Measurements from ENCODE around the gene TPST1. TPM values are rescaled to one million over a fixed set of nuclear protein-coding genes. Genes with fewer than 3 reads are reported as not detected.
A peak's percentile ranks its signal among the peaks of the same experiment; 100 is the strongest.

Gene TPST1
- total RNA-seq, 1 experiment from 2014 or later = 15.0 TPM

GRCh38 chr7:66233638-66234037, 28.5 kb downstream of the TPST1 start (continued):
- no peak for TF ChIP-seq ZNF512 (CRISPR knock-in tag; IDR thresholded peaks at IDR 0.05; ENCODE audit: borderline replicate concordance)
- TF ChIP-seq GRHL2 (CRISPR knock-in tag; IDR thresholded peaks at IDR 0.05; ENCODE audit: insufficient replicate concordance, severe bottlenecking) = no peak
- no peak for TF ChIP-seq FOXP1 (CRISPR knock-in tag; IDR thresholded peaks at IDR 0.05; ENCODE audit: borderline replicate concordance)
- TF ChIP-seq PREB (CRISPR knock-in tag; IDR thresholded peaks at IDR 0.05; ENCODE audit: borderline replicate concordance) = no peak
- no peak for TF ChIP-seq ZSCAN18 (CRISPR knock-in tag; IDR thresholded peaks at IDR 0.05)
- TF ChIP-seq STAT6 (CRISPR knock-in tag; conservative IDR thresholded peaks at IDR 0.05; ENCODE audit: low read depth) = no peak
- TF ChIP-seq CREM (CRISPR knock-in tag; IDR thresholded peaks at IDR 0.05) = no peak
- TF ChIP-seq ZNF423 (CRISPR knock-in tag; IDR thresholded peaks at IDR 0.05) = no peak
- TF ChIP-seq PRDM15 (CRISPR knock-in tag; IDR thresholded peaks at IDR 0.05) = no peak
- no peak for TF ChIP-seq ATF2 (CRISPR knock-in tag; IDR thresholded peaks at IDR 0.05; ENCODE audit: borderline replicate concordance, low read depth)

GRCh38 chr7:66236713-66237303, 31.7 kb downstream of the TPST1 start:
- Mint-ChIP-seq H3K9me3 (peaks cover 7% of the 10 kb centered on the region), H3K4me1 (peaks cover 15% of the 10 kb centered on the region), H3K27me3 (ENCODE audit: low read depth) (no peaks in the 10 kb centered on the region), H3K36me3 (peaks cover 12% of the 10 kb centered on the region), H3K4me3 (no peak overlapping the region), H3K27ac (peak overlapping the region; percentile 60)
- ChIA-PET CTCF (interaction anchor here (1.3 kb wide), 1 partner anchor 32 kb away, joined by 4 read pairs; no protein-coding TSS in a partner anchor), POLR2A (no interaction called here)
- DNase-seq (ENCODE audit: low spot score) = no peak
- no peak for ATAC-seq
- TF ChIP-seq HMGXB4 (CRISPR knock-in tag; IDR thresholded peaks at IDR 0.05) (no peak), PRDM15 (CRISPR knock-in tag; IDR thresholded peaks at IDR 0.05) (no peak), GABPB1 (CRISPR knock-in tag; IDR thresholded peaks at IDR 0.05) (no peak)
